ENCODE data around the gene ADAM12. TPM values are rescaled to one million over a fixed set of nuclear protein-coding genes. Genes with fewer than 3 reads are reported as not detected.

ADAM12 gene
- total RNA-seq, 1 experiment from 2014 or later = 0.24 TPM

GRCh38 chr10:126425032-126425431 lies 36.8 kb upstream of the ADAM12 start:
- Histone ChIP-seq H3K9ac (ENCODE audit: extremely low read depth, insufficient read length, low read length) (no peak overlapping the region), H4K91ac (ENCODE audit: insufficient read length, low read depth, low read length) (no peak overlapping the region), H4K8ac (replicated peaks; ENCODE audit: insufficient read length, low read depth, low read length) (no peak overlapping the region), H3K23ac (ENCODE audit: insufficient read length, low read depth, low read length) (no peak overlapping the region), H3K18ac (ENCODE audit: insufficient read length, low read depth, low read length) (no peak overlapping the region), H3K27ac (ENCODE audit: insufficient read length, low read depth, low read length) (no peak overlapping the region), H2BK12ac (ENCODE audit: insufficient read length, low read depth, low read length) (no peak overlapping the region), H2BK15ac (ENCODE audit: low read depth, low read length) (no peak overlapping the region), H2BK5ac (ENCODE audit: insufficient read length, low read length) (no peak overlapping the region), H3K4me2 (ENCODE audit: insufficient read depth, insufficient read length, low read length) (no peak overlapping the region), H2BK20ac (ENCODE audit: low read depth, low read length, poor library complexity, severe bottlenecking) (no peak overlapping the region), H4K20me1 (ENCODE audit: control insufficient read depth, insufficient read depth, insufficient read length) (no peaks in the 10 kb centered on the region), H3T11ph (ENCODE audit: low read length) (no peak overlapping the region), H3K79me1 (ENCODE audit: insufficient read depth, low read depth, low read length, poor library complexity, severe bottlenecking) (no peaks in the 10 kb centered on the region), H2BK120ac (ENCODE audit: low read depth, low read length, poor library complexity, severe bottlenecking) (no peak overlapping the region), H3K9me3 (ENCODE audit: control insufficient read depth, low read depth, low read length) (peaks cover 9% of the 10 kb centered on the region), H3K23me2 (ENCODE audit: insufficient read length, low read depth, low read length, poor library complexity, severe bottlenecking) (no peaks in the 10 kb centered on the region), H3K79me2 (ENCODE audit: insufficient read depth, low read length) (no peaks in the 10 kb centered on the region), H3K4me1 (ENCODE audit: insufficient read depth, low read length) (no peaks in the 10 kb centered on the region), H3K4ac (ENCODE audit: low read depth, low read length) (no peak overlapping the region), H2AK5ac (ENCODE audit: insufficient read length, low read length) (no peak overlapping the region), H4K5ac (ENCODE audit: insufficient read length, low read depth, low read length) (no peak overlapping the region), H3K56ac (ENCODE audit: insufficient read length, low read depth, low read length) (no peak overlapping the region), H3K14ac (ENCODE audit: insufficient read depth, low read length) (no peak overlapping the region), H3K27me3 (ENCODE audit: insufficient read depth, low read length) (no peaks in the 10 kb centered on the region), H2AFZ (ENCODE audit: low read length) (no peak overlapping the region)
- peaks cover 11 to 12% of the 10 kb centered on the region in 2 experiments for H3K9me3 Mint-ChIP-seq
- no CpG with 5 or more reads among the region's 5 CpGs for WGBS (ENCODE audit: extremely low coverage, insufficient read length, low lambda C conversion rate)
- peaks cover 10 to 11% of the 10 kb centered on the region in 2 experiments for H3K4me1 Mint-ChIP-seq
- H3K4me3 Mint-ChIP-seq = no peak overlapping the region
- H3K27me3 Mint-ChIP-seq (ENCODE audit: low read depth) = peaks cover 16% of the 10 kb centered on the region
- peaks cover 6 to 12% (median 11%) of the 10 kb centered on the region in 3 experiments; a peak in 6 of 7 replicates for H3K36me3 Mint-ChIP-seq (ENCODE audit: insufficient read depth in 1 of 3, low read depth in 3 of 3)
- TF ChIP-seq, protein P1, sequence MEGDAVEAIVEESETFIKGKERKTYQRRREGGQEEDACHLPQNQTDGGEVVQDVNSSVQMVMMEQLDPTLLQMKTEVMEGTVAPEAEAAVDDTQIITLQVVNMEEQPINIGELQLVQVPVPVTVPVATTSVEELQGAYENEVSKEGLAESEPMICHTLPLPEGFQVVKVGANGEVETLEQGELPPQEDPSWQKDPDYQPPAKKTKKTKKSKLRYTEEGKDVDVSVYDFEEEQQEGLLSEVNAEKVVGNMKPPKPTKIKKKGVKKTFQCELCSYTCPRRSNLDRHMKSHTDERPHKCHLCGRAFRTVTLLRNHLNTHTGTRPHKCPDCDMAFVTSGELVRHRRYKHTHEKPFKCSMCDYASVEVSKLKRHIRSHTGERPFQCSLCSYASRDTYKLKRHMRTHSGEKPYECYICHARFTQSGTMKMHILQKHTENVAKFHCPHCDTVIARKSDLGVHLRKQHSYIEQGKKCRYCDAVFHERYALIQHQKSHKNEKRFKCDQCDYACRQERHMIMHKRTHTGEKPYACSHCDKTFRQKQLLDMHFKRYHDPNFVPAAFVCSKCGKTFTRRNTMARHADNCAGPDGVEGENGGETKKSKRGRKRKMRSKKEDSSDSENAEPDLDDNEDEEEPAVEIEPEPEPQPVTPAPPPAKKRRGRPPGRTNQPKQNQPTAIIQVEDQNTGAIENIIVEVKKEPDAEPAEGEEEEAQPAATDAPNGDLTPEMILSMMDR (conservative IDR thresholded peaks at IDR 0.05) = no peak
- DNase-seq = no peak
- H3K27ac Mint-ChIP-seq = no peak overlapping the region

Measured in H9 (cell line).